ENCODE data around the gene MAN1C1.
A peak's percentile ranks its signal among the peaks of the same experiment; 100 is the strongest.

MAN1C1 gene

GRCh38 chr1:25724966-25725365, 108.4 kb downstream of the MAN1C1 start:
- TF ChIP-seq CTCF (IDR thresholded peaks at IDR 0.05), result no peak
- Histone ChIP-seq H3K27ac (no peak overlapping the region), H3K4me3 (no peak overlapping the region)
- no peak for DNase-seq (ENCODE audit: low spot score)

DNA sequence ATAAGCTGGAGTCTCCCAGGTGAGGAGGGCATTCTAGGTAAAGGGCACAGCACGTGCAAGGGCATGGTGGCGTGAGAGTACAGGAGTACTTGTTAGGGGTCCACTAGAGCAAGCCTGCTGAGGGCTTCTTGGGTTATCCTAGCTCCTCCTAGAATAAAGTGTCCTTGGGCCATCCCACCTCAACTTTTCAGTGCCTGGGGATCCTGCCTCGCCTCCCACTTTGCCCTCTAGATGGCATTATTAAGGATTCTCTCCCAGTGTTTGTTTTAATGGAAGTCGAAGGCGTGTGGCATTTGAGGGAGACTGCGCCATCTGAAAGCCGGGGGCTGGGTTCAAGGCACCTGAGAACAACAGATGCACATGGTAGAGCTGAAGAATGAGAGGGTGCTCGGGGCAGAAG, 108.9 kb downstream of the MAN1C1 start:
- H3K27ac ChIP-seq, result no peak overlapping the region
- TF ChIP-seq CTCF (IDR thresholded peaks at IDR 0.05), result no peak
- H3K4me3 ChIP-seq, result no peak overlapping the region
- no peak for DNase-seq (ENCODE audit: low spot score)

DNA sequence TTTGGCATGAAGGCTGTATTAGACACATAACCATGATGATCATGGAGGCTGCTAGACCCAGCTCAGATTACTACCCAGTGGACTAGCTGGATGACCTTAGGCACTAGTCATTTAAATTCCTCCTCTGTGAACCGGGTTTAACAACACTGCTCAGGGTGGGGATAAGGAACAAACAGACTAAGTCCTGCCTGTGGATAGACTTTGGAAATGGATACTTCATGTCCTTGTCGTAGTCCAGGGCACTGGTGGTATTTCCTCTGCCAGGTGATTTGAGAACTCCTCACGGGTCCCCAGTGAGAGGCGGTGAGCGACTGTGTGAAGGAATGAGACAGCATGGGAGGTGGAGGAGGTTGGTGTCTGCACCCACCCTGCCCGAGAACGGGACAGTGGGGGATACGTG, 110.5 kb downstream of the MAN1C1 start:
- DNase-seq (ENCODE audit: low spot score), result no peak
- Histone ChIP-seq H3K4me3 (peak overlapping the region; percentile 30), H3K27ac (peak overlapping the region in 1 of 2 donors; percentile 49)
- TF ChIP-seq CTCF (IDR thresholded peaks at IDR 0.05), result no peak

DNA sequence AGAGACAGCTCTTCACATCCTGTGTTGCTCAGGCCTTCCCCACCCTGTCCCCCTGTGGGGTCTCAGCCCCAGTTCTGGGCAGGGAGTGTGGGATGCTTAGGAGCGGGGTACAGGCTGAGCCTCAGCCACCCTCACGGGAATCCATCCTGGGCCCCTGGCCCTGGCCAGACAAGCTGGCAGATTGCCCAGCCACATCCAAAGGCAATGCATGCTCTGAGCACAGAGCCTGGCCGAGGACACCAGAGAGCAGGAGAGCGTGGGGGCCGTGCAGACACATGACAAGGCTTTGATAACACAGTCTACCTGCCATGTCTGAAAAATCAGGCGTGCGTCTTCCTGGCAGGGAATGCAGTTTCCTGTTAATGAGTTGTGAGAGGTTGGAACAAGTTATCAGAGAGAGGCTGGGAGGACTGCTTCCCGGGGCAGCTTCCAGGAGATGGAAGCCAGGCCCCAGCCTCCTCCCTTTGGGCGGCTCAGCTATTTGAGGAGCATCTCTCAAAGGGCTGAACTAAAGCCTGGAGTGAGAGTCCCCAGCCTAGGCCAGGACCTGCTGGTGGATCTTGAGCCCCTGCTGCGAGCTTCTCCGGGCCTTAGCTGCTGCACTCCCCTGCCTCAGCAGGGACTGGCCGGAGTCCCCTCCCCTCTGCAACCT, 111.2 kb downstream of the MAN1C1 start:
- no peak for TF ChIP-seq CTCF (IDR thresholded peaks at IDR 0.05)
- Histone ChIP-seq H3K4me3 (peak overlapping the region; percentile 30), H3K27ac (peak overlapping the region in 1 of 2 donors; percentile 49)
- no peak for DNase-seq (ENCODE audit: low spot score)

GRCh38 chr1:25728301-25728935, 111.8 kb downstream of the MAN1C1 start:
- no peak for TF ChIP-seq CTCF (IDR thresholded peaks at IDR 0.05)
- peak overlapping the region; percentile 30 for H3K4me3 ChIP-seq
- peak overlapping the region in 1 of 2 donors; percentile 49 for H3K27ac ChIP-seq
- DNase-seq (ENCODE audit: low spot score), result no peak

DNA sequence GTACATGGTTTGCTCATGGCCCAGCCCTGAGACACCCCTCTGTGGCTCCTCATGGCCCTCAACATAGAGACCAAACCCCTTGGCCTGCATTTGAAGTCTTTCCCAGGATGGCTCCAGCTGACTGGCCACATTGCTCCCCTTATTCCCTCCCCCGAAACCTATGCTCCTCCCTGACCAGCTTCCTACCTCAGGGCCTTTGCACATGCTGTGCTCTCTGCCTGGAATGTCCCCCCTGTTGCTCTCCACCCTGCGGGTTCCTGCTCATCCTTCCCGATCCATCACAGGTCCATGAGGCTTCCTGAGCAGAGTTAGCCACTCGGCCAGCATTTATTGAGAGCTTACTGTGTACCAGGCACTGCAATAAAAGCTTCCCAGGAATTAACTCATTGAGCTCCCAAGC, 112.5 kb downstream of the MAN1C1 start:
- Histone ChIP-seq H3K27ac (no peak overlapping the region), H3K4me3 (no peak overlapping the region)
- no peak for TF ChIP-seq CTCF (IDR thresholded peaks at IDR 0.05)
- DNase-seq (ENCODE audit: low spot score), result no peak

All from coronary artery (tissue), 2 donors.